SK-N-MC (cell line): ENCODE data around the gene MEOX1.

ENCODE experiments used
- EZH2 ChIP-seq: fragments of 200-600 bp; sonication (generic); IDR thresholded peaks from one replicate; pipeline ENCODE4 v1.6.1; 2017; ENCODE audit warnings: antibody characterized with exemption
- POLR2AphosphoS5 ChIP-seq: IDR thresholded peaks from 2 replicates; pipeline ENCODE4 v1.6.1; 2012; ENCODE audit warnings: mild to moderate bottlenecking, low read depth, low read length, borderline replicate concordance

- TF ChIP-seq POLR2AphosphoS5 (no peak), EZH2 (no peak)
Observed at GRCh38 chr17:43710101-43710500, 48.4 kb upstream of the MEOX1 start.
